Epithelial cell of proximal tubule (primary cell): ENCODE measurements around the gene LPIN1. TPM values are rescaled to one million over a fixed set of nuclear protein-coding genes. Genes with fewer than 3 reads are reported as not detected.

Source experiments
- DNase-seq: peaks from one replicate; pipeline ENCODE4 v3.0.0-alpha.2; 2011; ENCODE audit warnings: low read depth
- H3K4me3 ChIP-seq: 2 replicates; pipeline ENCODE4 v1.5.1; 2011; ENCODE audit warnings: low read depth, mild to moderate bottlenecking, low read length
- CTCF ChIP-seq: conservative IDR thresholded peaks from 2 replicates; pipeline ENCODE4 v1.5.1; 2012; ENCODE audit warnings: low read depth, mild to moderate bottlenecking, low read length
- total RNA-seq: library from RNA; depleted of rRNA; stranded (reverse); fragments of >200 nt; gene quantifications from 2 replicates; pipeline ENCODE4 v1.2.3, GENCODE V29; 2015

Gene LPIN1
- total RNA-seq, 1 donor from 2014 or later = 33.8 TPM

GRCh38 chr2:11876889-11877288 lies 130.5 kb downstream of the LPIN1 start:
- no peak for TF ChIP-seq CTCF
- H3K4me3 ChIP-seq = no peak overlapping the region
- DNase-seq = no peak

Other genes starting within 250 kb of the LPIN1 start
- gene GREB1, start 212.6 kb upstream of the LPIN1 start, total RNA-seq = 0.07 and 0.12 TPM in 2 replicates
- not detected in 2 replicates for gene NTSR2, start 76.4 kb upstream of the LPIN1 start, total RNA-seq